Measurements from ENCODE around the gene TXNDC17.
"Not testable (repeated sequence)": the region's sequence is repeated elsewhere in the genome, so short reads cannot be mapped to it uniquely, and the experiment has no call there.

- TF ChIP-seq ZBTB49 (tag by site-specific recombination; IDR thresholded peaks at IDR 0.05; ENCODE audit: low read depth); ZNF544 (tag by site-specific recombination; IDR thresholded peaks at IDR 0.05); ZBTB8A (tag by site-specific recombination; IDR thresholded peaks at IDR 0.05); CTCF (tag by site-specific recombination; IDR thresholded peaks at IDR 0.05); ZFP41 (tag by site-specific recombination; IDR thresholded peaks at IDR 0.05; ENCODE audit: borderline replicate concordance): not testable (repeated sequence)
Observed at GRCh38 chr17:6655732-6656361, 15.0 kb downstream of the TXNDC17 start.
